Measurements from ENCODE around the gene DDX17.

DNA sequence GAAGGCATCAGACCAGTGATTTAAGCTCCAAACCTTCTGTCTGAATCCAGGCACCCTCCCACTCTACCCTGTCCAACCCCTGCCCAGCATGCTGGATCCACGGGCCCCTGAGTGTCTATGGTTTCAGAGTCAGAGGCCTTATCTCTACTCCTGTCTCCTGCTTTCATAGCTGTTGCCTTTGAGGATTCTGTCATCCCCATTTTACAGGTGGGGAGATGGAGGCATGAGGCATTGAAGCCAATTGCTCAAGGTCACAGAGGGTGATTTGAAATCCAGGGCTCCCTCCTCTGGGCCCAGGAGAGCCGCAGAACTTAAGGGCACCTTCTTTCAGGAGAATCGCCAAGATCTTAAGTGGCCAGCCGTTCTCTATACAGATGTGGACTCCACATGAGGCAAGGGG lies 54.2 kb downstream of the DDX17 start:
- TF ChIP-seq, protein P1, sequence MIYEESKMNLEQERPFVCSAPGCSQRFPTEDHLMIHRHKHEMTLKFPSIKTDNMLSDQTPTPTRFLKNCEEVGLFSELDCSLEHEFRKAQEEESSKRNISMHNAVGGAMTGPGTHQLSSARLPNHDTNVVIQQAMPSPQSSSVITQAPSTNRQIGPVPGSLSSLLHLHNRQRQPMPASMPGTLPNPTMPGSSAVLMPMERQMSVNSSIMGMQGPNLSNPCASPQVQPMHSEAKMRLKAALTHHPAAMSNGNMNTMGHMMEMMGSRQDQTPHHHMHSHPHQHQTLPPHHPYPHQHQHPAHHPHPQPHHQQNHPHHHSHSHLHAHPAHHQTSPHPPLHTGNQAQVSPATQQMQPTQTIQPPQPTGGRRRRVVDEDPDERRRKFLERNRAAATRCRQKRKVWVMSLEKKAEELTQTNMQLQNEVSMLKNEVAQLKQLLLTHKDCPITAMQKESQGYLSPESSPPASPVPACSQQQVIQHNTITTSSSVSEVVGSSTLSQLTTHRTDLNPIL (CRISPR knock-in tag; IDR thresholded peaks at IDR 0.05; ENCODE audit: low read depth), result no peak
- TF ChIP-seq OSR1 (CRISPR knock-in tag; IDR thresholded peaks at IDR 0.05) (no peak), TOX (CRISPR knock-in tag; IDR thresholded peaks at IDR 0.05; ENCODE audit: borderline replicate concordance) (no peak), TCF4 (CRISPR knock-in tag; IDR thresholded peaks at IDR 0.05; ENCODE audit: borderline replicate concordance) (no peak), ZNF8 (CRISPR knock-in tag; IDR thresholded peaks at IDR 0.05) (no peak), ZNF70 (CRISPR knock-in tag; IDR thresholded peaks at IDR 0.05) (no peak), ZFP30 (CRISPR knock-in tag; IDR thresholded peaks at IDR 0.05) (no peak), ARNTL (CRISPR knock-in tag; IDR thresholded peaks at IDR 0.05; ENCODE audit: borderline replicate concordance, low read depth) (no peak), ZNF565 (CRISPR knock-in tag; conservative IDR thresholded peaks at IDR 0.05; ENCODE audit: low read depth) (no peak), RARB (CRISPR knock-in tag; IDR thresholded peaks at IDR 0.05) (no peak), CSDC2 (CRISPR knock-in tag; IDR thresholded peaks at IDR 0.05) (no peak)
- TF ChIP-seq, protein P2, sequence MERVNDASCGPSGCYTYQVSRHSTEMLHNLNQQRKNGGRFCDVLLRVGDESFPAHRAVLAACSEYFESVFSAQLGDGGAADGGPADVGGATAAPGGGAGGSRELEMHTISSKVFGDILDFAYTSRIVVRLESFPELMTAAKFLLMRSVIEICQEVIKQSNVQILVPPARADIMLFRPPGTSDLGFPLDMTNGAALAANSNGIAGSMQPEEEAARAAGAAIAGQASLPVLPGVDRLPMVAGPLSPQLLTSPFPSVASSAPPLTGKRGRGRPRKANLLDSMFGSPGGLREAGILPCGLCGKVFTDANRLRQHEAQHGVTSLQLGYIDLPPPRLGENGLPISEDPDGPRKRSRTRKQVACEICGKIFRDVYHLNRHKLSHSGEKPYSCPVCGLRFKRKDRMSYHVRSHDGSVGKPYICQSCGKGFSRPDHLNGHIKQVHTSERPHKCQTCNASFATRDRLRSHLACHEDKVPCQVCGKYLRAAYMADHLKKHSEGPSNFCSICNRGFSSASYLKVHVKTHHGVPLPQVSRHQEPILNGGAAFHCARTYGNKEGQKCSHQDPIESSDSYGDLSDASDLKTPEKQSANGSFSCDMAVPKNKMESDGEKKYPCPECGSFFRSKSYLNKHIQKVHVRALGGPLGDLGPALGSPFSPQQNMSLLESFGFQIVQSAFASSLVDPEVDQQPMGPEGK (CRISPR knock-in tag; IDR thresholded peaks at IDR 0.05; ENCODE audit: borderline replicate concordance), result no peak

Measured in SK-N-SH treated with all-trans-retinoic acid at 6 μM for 48 hours (cell line).